ENCODE measurements around the gene NPAS3.

NPAS3 gene

GRCh38 chr14:33657476-33657875, 718.8 kb downstream of the NPAS3 start:
- H3K27ac ChIP-seq = no peak overlapping the region
- TF ChIP-seq CTCF (IDR thresholded peaks at IDR 0.05) (no peak), ZFX (IDR thresholded peaks at IDR 0.05; ENCODE audit: borderline replicate concordance) (no peak)

- no peak overlapping the region for H3K27ac ChIP-seq
- TF ChIP-seq CTCF (IDR thresholded peaks at IDR 0.05) = no peak
- TF ChIP-seq ZFX (IDR thresholded peaks at IDR 0.05; ENCODE audit: borderline replicate concordance) = no peak
Observed at GRCh38 chr14:33660248-33660647, 721.6 kb downstream of the NPAS3 start.

DNA sequence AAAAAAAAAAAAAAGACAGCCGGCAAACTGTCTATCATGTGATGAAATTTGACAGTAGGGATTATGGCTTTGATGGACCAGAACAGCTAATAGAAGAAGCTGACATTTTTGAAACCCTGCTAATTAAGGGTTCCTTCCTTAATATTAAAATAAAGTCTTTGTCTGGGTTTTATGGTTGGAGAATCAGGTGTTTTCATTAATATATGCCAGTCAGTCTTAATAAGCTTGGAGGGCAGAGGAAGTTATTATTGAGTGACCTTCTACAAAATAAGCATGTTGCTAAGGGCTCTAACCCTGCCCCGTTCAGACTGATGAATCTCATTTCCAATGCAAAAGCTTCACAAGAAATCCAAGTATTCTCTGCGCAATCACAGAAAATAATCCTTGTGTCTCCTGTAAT, 722.4 kb downstream of the NPAS3 start:
- TF ChIP-seq ZFX (IDR thresholded peaks at IDR 0.05; ENCODE audit: borderline replicate concordance) (no peak), CTCF (IDR thresholded peaks at IDR 0.05) (no peak)

GRCh38 chr14:33668066-33668465, 729.4 kb downstream of the NPAS3 start:
- H3K27ac ChIP-seq = no peak overlapping the region

More for the DNA sequence above, 722.4 kb downstream of the NPAS3 start:
- H3K27ac ChIP-seq = no peak overlapping the region

DNA sequence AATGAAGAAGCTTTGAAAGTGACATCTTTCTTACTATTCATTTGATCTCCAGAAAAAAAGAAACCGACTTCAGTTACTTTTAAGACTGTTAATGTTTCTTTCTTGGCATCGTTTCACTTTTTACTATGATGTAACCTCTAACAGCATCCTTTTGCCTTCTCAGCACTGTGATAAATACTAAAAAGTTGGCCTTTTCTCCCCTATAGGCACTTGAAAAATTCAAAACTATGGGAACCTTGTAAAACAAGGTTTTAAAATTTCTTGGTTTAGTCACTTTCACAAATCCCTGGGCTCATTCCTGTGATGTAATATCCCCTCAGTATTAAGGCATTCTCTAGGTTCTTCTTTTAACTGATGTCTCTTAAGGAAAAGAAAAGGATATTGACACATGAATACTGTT, 730.4 kb downstream of the NPAS3 start:
- TF ChIP-seq CTCF (IDR thresholded peaks at IDR 0.05) = no peak
- no peak for TF ChIP-seq ZFX (IDR thresholded peaks at IDR 0.05; ENCODE audit: borderline replicate concordance)
- H3K27ac ChIP-seq = no peak overlapping the region

More at GRCh38 chr14:33668066-33668465, 729.4 kb downstream of the NPAS3 start:
- TF ChIP-seq ZFX (IDR thresholded peaks at IDR 0.05; ENCODE audit: borderline replicate concordance) (no peak), CTCF (IDR thresholded peaks at IDR 0.05) (no peak)

DNA sequence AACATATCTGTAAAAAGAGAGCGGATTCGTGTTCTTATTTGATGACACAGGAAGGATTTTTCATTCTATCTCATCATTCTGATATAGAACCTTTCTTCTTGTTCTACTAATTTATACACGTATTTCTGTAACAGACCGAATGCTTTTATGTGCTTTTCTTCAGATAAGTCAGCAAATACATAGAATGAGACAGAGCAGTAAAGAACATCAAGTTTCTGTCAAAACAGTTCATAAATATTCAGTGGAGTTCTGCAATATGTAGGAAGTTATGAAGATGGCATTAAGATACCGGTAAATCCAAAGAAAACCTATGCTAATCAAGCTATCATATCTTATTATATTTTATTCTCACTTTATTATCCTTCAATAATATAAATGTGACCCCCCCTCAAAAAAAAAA, 731.6 kb downstream of the NPAS3 start:
- no peak for TF ChIP-seq CTCF (IDR thresholded peaks at IDR 0.05)
- TF ChIP-seq ZFX (IDR thresholded peaks at IDR 0.05; ENCODE audit: borderline replicate concordance) = no peak
- no peak overlapping the region for H3K27ac ChIP-seq

DNA sequence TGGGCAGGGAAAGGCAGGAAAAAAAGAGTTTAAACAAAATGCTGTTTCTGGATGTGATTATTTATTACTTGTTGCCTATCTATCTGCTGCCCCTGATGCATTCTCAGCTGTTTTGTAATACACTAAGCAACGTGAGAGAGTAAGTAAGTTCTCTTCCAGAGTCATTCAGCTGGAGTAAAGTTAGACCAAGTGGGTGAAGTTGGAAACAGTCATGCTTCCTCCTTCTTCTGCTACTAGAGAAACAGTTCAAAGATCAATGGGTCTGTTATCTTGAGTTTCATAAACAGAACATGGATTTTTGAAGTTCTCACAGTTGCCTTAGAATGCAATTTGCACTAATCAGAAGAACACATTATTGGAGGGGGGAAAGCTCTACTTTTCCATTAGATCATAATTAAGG, 732.9 kb downstream of the NPAS3 start:
- no peak overlapping the region for H3K27ac ChIP-seq
- TF ChIP-seq ZFX (IDR thresholded peaks at IDR 0.05; ENCODE audit: borderline replicate concordance) = no peak
- no peak for TF ChIP-seq CTCF (IDR thresholded peaks at IDR 0.05)

Data from 22Rv1 (cell line).